Esophagus (tissue), 2 donors: ENCODE measurements around the gene MYO1H. TPM values are rescaled to one million over a fixed set of nuclear protein-coding genes. Genes with fewer than 3 reads are reported as not detected.

Experiments used
- H3K27ac ChIP-seq, 2 donors: one replicate each; pipeline ENCODE4 v1.5.1; 2013; ENCODE audit warnings: low read depth in 2 of 2, mild to moderate bottlenecking in 2 of 2, inconsistent platforms in 1 of 2, low read length in 1 of 2, moderate library complexity in 1 of 2
- H3K27me3 ChIP-seq, 2 donors: one replicate each; pipeline ENCODE4 v1.6.1; 2013; ENCODE audit warnings: low read length in 2 of 2, control low read depth in 1 of 2, mild to moderate bottlenecking in 1 of 2; ENCODE audit not compliant: insufficient read depth in 2 of 2, control insufficient read depth in 1 of 2
- H3K36me3 ChIP-seq, 2 donors: one replicate each; pipeline ENCODE4 v1.6.1; 2013; ENCODE audit warnings: low read length in 1 of 2; ENCODE audit not compliant: control insufficient read depth in 2 of 2, insufficient read depth in 2 of 2
- H3K4me1 ChIP-seq, 2 donors: one replicate each; pipeline ENCODE4 v1.6.1; 2013; ENCODE audit warnings: low read length in 1 of 2; ENCODE audit not compliant: control insufficient read depth in 2 of 2, insufficient read depth in 2 of 2
- H3K4me3 ChIP-seq, 2 donors: one replicate each; pipeline ENCODE4 v1.5.1; 2013; ENCODE audit warnings: low read length in 2 of 2, mild to moderate bottlenecking in 2 of 2, low read depth in 1 of 2, moderate library complexity in 1 of 2
- H3K9me3 ChIP-seq, 2 donors: one replicate each; pipeline ENCODE4 v1.6.1; 2013; ENCODE audit warnings: mild to moderate bottlenecking in 2 of 2, low read depth in 1 of 2, low read length in 1 of 2, moderate library complexity in 1 of 2; ENCODE audit not compliant: control insufficient read depth in 2 of 2, insufficient read depth in 1 of 2
- WGBS, 2 donors: extraction: QIAGEN DNeasy Blood & Tissue Kit; methylation state at CpG; one replicate each; pipeline ENCODE4 v1.1.7; 2013; 5-methylcytosine and 5-hydroxymethylcytosine counted together
- polyA plus RNA-seq, 2 donors: library from polyadenylated mRNA; stranded (reverse); fragments of 200-250 nt; gene quantifications; one replicate each; pipeline ENCODE4 v1.2.3, GENCODE V29; 2013
- donor health status: healthy with polysubstance abuse.
- donor health status: Bipolar disorder and iron deficiency.

The MYO1H gene
- polyA plus RNA-seq, 2 donors = 0.62 to 0.86 TPM

DNA sequence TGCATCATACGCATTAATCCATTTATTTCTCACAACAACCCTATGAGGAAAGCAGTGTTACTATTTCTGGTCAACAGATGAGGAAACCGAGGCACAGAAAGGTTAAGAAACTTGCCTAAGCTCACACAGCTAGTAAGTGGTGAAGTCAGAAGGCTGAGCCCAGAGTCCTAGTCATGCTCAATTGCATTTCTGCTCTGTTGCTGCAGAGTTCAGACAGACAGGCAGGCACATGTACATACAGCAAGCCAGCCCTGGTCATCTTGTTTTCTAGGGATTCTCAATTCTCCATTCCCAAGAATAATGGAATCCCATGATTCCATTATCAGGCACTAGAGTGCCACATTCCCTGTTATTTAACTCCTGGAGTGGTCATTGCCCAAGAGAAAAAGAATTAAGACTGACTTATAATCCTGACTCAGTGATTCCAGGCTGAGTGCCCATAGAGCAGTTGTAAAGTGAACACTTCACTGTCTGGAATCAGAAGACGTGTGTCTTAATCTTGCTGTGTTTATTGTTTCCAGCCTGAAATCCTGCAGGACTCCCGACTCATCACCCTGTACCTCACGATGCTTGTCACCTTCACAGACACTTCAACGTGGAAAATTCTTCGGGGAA, 140.5 kb downstream of the MYO1H start:
- Histone ChIP-seq H3K9me3 (no peaks in the 10 kb centered on the region), H3K4me3 (no peak overlapping the region), H3K27ac (no peak overlapping the region), H3K4me1 (no peaks in the 10 kb centered on the region), H3K27me3 (no peaks in the 10 kb centered on the region), H3K36me3 (peaks cover 45 to 49% of the 10 kb centered on the region in 2 donors)
- 88 to 91% methylated on average over 7 of the region's 7 CpGs for WGBS, 2 donors

DNA sequence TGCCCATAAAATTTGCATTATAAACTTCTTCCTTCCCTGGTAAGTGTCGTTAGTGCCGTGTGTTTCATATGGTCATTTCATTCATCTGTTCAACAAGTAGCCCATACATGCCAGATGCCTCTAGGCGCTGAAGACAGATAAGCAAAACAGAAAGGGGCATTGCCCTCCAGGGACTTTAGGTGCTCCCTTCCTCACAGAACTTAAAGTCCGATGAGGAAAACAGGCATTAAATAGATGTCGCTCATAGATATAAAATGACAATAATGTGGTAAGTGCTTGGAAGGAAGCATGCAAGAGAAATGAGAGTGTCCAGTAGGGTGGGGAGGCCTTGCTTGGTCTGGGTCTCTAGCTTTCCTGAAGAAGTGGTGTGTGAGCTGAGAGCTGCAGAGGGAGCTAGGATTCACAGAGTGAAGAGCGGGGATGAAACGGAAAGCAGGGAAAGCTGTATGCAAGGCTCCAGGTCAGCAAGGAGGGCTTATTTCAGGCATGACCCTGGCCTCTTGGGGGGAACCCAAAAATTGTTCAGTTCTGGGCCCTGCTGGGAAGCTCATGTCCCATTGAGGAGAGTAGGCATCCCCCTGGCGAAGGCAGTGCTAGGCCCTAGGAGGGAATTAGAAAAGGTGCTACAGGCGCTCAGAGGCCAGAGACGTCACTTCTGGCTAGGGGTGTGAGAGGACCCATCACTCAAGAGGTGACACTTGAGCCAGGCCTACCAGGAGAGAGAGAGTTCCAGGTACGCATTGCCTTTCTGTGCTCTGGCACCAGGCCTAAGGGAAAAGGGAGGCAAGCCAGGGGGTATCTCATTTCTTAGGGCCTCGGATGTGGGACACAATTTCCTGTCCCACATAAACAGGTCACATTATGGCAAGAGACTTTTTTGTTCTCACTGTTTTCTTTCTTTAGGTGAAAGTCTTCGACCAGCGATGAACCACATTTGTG, 141.6 kb downstream of the MYO1H start:
- Histone ChIP-seq H3K4me1 (no peaks in the 10 kb centered on the region), H3K27ac (no peak overlapping the region), H3K27me3 (no peaks in the 10 kb centered on the region), H3K9me3 (no peaks in the 10 kb centered on the region), H3K4me3 (no peak overlapping the region), H3K36me3 (peaks cover 41 to 50% of the 10 kb centered on the region in 2 donors)
- 94% methylated on average over 14 of the region's 14 CpGs for WGBS, 2 donors

GRCh38 chr12:109489955-109490565, 142.4 kb downstream of the MYO1H start:
- H3K4me3 ChIP-seq = no peak overlapping the region
- WGBS, 2 donors = 89 to 91% methylated on average over 1 of the region's 1 CpG
- H3K36me3 ChIP-seq = peaks cover 41 to 53% of the 10 kb centered on the region in 2 donors

GRCh38 chr12:109491671-109492070, 144.0 kb downstream of the MYO1H start:
- H3K27ac ChIP-seq = no peak overlapping the region
- H3K9me3 ChIP-seq = no peaks in the 10 kb centered on the region
- 93 to 95% methylated on average over 4 of the region's 4 CpGs for WGBS, 2 donors
- H3K4me3 ChIP-seq = no peak overlapping the region
- peaks cover 30 to 41% of the 10 kb centered on the region in 2 donors for H3K36me3 ChIP-seq
- H3K4me1 ChIP-seq = no peaks in the 10 kb centered on the region
- no peaks in the 10 kb centered on the region for H3K27me3 ChIP-seq

More at GRCh38 chr12:109489955-109490565, 142.4 kb downstream of the MYO1H start:
- H3K9me3 ChIP-seq = no peaks in the 10 kb centered on the region
- no peaks in the 10 kb centered on the region for H3K27me3 ChIP-seq
- no peak overlapping the region for H3K27ac ChIP-seq
- no peaks in the 10 kb centered on the region for H3K4me1 ChIP-seq

- Histone ChIP-seq H3K27me3 (no peaks in the 10 kb centered on the region), H3K9me3 (no peaks in the 10 kb centered on the region), H3K27ac (no peak overlapping the region), H3K36me3 (peaks cover 24 to 34% of the 10 kb centered on the region in 2 donors), H3K4me3 (no peak overlapping the region), H3K4me1 (no peaks in the 10 kb centered on the region)
- WGBS, 2 donors = 91 to 93% methylated on average over 5 of the region's 5 CpGs
These were observed 144.7 kb downstream of the MYO1H start for GRCh38 chr12:109492371-109492770.

DNA sequence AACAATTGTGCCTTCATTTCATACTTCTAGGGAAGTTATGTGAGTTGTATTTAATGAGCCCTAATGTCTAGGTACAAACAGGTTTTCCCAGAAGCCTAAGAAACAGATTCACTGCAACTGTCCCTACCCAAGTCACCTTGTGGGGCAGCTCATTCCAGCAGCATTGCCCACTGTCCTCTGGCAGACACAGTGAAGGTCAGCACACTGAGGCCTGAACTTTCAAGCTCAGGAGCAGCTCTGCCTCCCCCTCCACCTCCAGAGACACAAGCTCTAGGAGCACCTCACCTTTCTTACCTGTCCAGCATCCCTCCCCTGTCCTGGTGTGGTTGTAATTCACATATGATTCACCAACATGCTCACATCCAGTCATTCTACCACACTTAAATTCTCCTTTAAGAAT, 145.4 kb downstream of the MYO1H start:
- no peaks in the 10 kb centered on the region for H3K4me1 ChIP-seq
- no peak overlapping the region for H3K27ac ChIP-seq
- peaks cover 28 to 32% of the 10 kb centered on the region in 2 donors for H3K36me3 ChIP-seq
- no peaks in the 10 kb centered on the region for H3K9me3 ChIP-seq
- no peaks in the 10 kb centered on the region for H3K27me3 ChIP-seq
- no peak overlapping the region for H3K4me3 ChIP-seq

GRCh38 chr12:109493938-109494337, 146.2 kb downstream of the MYO1H start:
- H3K9me3 ChIP-seq = no peaks in the 10 kb centered on the region
- no peaks in the 10 kb centered on the region for H3K4me1 ChIP-seq
- H3K27ac ChIP-seq = no peak overlapping the region
- no peaks in the 10 kb centered on the region for H3K27me3 ChIP-seq
- WGBS, 2 donors = 96 to 97% methylated on average over 1 of the region's 1 CpG
- H3K4me3 ChIP-seq = no peak overlapping the region
- peaks cover 27 to 28% of the 10 kb centered on the region in 2 donors for H3K36me3 ChIP-seq

DNA sequence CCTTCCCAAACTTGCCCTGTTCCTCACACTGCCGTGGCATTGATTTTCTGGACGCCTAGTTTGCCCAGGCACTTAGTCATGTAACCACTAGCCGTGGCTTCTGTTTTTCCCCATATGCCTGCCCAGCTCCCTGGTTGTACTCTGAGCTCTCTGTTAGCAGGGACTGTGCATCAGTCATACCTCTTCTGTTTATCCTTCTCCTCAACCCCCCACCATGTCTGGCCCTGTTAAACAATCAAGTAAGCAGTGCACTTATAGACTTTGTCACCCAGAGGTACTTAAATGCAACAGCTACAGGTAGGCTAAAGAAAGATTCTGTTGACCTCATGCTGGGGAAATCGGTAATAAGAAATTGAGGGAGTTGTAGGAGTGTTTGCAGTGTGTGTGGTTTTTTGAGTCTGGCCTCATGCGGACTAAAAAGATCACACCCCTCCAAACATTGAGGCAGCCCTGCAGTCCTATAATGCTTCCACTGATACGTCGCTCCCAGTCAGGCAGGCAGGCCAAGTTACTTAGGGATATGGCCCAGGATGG, 146.7 kb downstream of the MYO1H start:
- H3K27ac ChIP-seq = no peak overlapping the region
- H3K9me3 ChIP-seq = no peaks in the 10 kb centered on the region
- peaks cover 22 to 28% of the 10 kb centered on the region in 2 donors for H3K36me3 ChIP-seq
- H3K4me1 ChIP-seq = no peaks in the 10 kb centered on the region
- H3K27me3 ChIP-seq = no peaks in the 10 kb centered on the region
- WGBS, 2 donors = 93 to 96% methylated on average over 7 of the region's 7 CpGs
- no peak overlapping the region for H3K4me3 ChIP-seq

DNA sequence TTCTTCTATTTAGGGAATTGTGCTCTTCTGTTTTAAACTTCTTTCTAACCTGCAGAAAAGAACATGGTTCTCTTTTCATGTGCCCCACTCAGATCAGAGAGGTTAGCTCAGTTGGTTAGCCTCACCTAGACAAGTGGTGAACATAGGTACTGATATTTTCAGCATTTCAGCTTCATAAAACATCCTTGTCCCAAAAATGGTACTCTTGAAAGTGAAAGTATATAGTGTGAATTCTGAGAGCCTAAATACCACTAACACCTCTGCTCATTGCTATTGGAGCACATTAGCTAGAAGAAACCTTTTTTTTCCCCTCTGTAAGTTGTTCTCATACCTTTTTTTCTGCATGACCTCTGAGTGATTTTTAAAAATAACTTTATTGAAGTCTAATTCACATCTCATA, 147.3 kb downstream of the MYO1H start:
- Histone ChIP-seq H3K36me3 (peaks cover 16 to 25% of the 10 kb centered on the region in 2 donors), H3K27me3 (no peaks in the 10 kb centered on the region), H3K27ac (no peak overlapping the region), H3K4me3 (no peak overlapping the region), H3K4me1 (no peaks in the 10 kb centered on the region), H3K9me3 (no peaks in the 10 kb centered on the region)
